GM12864 (cell line): ENCODE results near the gene TEX38.

Experiments used
- DNase-seq: peaks from one replicate; pipeline ENCODE4 v3.0.0-alpha.2; 2011; ENCODE audit warnings: low read depth
- H3K4me3 ChIP-seq: 2 replicates; pipeline ENCODE4 v1.5.1; 2011; ENCODE audit warnings: mild to moderate bottlenecking, low read depth, low read length, control low read depth
- TF ChIP-seq, protein P1 (sequence below): IDR thresholded peaks from 2 replicates; pipeline ENCODE4 v1.5.1; 2011; ENCODE audit warnings: low read depth, mild to moderate bottlenecking, moderate library complexity, low read length, control low read depth, inconsistent platforms; ENCODE audit errors: missing control alignments

Gene TEX38

DNA sequence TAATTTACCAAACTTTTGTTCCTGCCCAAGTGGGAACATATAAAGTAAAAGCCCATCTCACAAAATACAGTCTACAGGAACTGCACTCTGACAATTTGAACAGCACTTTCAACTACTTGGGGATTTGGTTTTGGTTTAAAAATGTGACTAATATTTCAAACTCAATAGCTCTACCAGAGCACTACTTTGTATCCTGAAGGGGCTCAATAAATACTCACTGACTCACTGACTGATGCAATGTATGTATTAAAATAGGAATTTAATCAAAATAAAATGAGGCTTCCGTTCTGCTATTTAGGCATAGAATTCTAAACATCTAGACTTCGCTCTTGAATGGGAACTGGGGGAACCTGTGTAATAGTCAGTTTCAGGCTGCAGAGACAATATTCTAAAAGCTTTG lies 25.4 kb downstream of the TEX38 start:
- DNase-seq, result no peak
- H3K4me3 ChIP-seq, result no peak overlapping the region
- TF ChIP-seq, protein P1, sequence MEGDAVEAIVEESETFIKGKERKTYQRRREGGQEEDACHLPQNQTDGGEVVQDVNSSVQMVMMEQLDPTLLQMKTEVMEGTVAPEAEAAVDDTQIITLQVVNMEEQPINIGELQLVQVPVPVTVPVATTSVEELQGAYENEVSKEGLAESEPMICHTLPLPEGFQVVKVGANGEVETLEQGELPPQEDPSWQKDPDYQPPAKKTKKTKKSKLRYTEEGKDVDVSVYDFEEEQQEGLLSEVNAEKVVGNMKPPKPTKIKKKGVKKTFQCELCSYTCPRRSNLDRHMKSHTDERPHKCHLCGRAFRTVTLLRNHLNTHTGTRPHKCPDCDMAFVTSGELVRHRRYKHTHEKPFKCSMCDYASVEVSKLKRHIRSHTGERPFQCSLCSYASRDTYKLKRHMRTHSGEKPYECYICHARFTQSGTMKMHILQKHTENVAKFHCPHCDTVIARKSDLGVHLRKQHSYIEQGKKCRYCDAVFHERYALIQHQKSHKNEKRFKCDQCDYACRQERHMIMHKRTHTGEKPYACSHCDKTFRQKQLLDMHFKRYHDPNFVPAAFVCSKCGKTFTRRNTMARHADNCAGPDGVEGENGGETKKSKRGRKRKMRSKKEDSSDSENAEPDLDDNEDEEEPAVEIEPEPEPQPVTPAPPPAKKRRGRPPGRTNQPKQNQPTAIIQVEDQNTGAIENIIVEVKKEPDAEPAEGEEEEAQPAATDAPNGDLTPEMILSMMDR, result no peak

DNA sequence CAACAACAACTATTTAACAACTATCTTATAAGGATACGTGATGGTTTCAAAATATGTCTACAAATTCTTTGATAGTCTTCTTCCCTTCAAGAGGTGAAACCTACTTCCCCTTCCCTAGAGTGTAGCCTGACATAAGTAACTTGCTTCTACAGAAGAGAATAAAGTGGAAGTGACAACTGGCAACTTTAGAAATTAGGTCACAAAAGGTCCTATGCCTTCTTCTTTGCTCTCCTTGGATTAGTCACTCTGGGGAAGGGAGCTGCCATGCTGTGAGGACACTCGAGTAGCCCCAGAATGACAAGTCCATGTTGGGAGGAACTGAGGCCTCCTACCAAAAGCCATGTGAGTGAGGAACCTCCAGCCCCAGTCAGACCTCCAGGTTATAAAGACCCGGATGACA lies 28.0 kb downstream of the TEX38 start:
- H3K4me3 ChIP-seq, result no peak overlapping the region
- no peak for DNase-seq
- TF ChIP-seq, protein P1, result no peak

DNA sequence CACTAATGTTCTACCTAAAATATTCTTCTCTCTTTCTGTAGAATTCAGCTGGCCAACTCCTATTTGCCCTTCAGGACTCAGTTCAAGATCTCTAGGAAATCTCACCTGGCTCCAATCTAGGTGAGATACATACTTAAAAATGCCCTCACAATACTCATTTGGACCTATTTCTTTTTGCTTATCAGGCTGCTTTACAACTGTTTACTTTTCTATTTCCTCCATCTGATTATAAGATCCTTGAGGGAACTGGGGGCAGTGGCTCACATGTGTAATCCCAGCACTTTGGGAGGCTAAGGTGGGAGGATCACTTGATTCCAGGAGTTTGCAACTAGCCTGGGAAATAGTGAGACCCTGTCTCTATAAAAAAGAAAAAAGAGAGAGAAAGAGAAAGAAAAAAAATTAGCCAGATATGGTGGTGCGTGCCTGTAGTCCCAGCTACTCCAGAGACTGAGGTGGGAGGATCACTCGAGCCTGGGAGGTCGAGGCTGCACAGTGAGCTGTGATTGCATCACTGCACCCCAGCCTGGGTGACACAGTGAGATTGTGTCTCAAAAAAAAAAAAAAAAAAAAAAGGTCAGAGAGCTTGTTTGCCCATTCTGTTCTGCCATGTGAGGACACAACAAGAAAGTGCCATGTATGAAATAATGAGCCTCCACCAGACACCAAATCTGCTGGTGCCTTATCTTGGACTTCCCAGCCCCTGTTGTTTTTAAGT lies 32.4 kb downstream of the TEX38 start:
- no peak for DNase-seq
- TF ChIP-seq, protein P1, result no peak
- H3K4me3 ChIP-seq, result no peak overlapping the region

DNA sequence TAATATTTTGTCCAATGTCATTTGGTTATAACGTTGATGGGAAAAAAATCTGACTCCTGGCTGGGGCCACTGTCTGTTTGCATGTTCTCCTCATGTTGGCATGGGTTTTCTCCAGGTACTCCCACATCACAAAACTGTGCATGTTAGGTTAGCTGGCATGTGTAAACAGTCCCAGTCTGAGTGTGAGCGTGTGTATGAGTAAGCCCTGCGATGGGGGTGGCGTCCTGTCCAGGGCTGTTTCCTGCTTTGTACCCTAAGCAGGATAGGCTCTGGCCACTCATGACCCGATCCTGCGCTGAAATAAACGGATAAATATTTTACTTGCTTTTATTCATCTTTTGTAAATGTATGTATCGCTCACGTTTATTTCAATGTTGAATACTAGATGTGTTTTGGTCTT lies 33.8 kb downstream of the TEX38 start:
- TF ChIP-seq, protein P1, result no peak
- H3K4me3 ChIP-seq, result no peak overlapping the region
- DNase-seq, result no peak

DNA sequence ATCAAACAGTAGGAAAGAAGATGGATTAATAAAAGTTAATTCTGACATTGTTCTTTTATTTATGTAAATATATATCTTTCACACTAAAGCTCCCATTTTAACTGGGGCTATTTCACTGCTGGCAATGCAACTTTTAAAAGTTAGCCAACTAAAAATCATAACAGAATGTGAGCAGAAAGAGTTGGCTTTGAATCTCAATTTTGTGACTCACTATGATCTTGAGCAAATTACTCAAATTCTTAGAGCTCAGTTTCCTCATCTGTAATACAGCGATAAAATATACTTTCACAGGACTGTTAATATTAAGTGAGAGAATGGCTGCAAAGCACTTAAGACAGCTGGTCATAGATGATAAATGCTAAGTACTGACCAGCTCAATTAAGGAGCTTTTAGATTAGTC lies 36.5 kb downstream of the TEX38 start:
- DNase-seq, result no peak
- no peak overlapping the region for H3K4me3 ChIP-seq
- TF ChIP-seq, protein P1, result no peak

DNA sequence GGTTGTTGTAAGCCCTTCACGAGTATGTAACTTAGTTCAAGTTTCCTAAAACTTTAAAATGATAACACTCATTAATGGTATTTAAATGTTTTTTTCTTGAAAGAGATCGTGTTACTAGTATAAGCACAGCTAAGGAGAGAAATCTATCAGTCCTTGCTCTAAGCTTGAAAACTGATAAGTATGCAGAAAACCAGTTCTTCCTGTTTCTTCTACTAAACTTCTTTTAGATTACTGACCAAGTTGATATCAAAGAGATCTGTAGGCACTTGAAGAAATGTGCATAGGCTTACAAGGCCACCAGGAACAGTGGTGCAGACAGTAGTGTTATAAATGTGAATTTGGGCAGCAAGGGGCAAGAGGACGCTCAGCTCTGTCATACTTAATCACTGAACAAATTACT lies 43.3 kb downstream of the TEX38 start:
- no peak overlapping the region for H3K4me3 ChIP-seq
- no peak for DNase-seq
- TF ChIP-seq, protein P1, result no peak

DNA sequence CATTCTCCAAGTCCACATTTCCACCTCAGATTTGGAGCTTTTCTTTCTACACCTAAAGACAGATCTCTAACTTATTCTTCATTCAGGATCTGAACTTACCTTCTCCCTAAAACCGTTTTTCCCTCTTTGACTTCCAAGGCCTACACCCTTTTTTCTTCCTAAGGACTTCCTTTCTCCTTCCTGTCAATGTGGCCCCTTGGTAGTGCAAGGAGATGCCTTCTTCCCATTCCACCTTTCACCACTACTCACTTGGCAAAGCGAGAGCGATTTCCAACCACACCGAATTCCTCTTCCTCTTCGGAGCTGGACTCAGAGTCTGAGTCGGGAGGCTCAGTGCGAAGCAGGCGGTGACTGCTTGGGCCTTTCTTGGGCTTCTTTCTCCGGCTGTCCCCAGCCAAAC lies 46.0 kb downstream of the TEX38 start:
- no peak for DNase-seq
- peak overlapping the region; percentile 92 for H3K4me3 ChIP-seq
- TF ChIP-seq, protein P1, result no peak
